Body of pancreas (tissue), 4 donors: Measurements from ENCODE around the gene TGFB1. TPM values are rescaled to one million over a fixed set of nuclear protein-coding genes. Genes with fewer than 3 reads are reported as not detected.

Source experiments
- ATAC-seq: fragments of 150-250 bp; one replicate; pipeline ENCODE4 v1.9.1; 2016
- DNase-seq, 4 donors: peaks; one replicate each; pipeline ENCODE4 v3.0.0-alpha.2; 2019
- H3K27ac ChIP-seq, 4 donors: fragments of 200-600 bp; sonication (generic); 1 replicate in 3 of 4; 2 replicates in 1 of 4; pipeline versions ENCODE4 v1.5.1 to v1.6.1; 2016 to 2019; ENCODE audit warnings: mild to moderate bottlenecking in 1 of 4, mixed read lengths in 1 of 4, moderate library complexity in 1 of 4
- H3K27me3 ChIP-seq, 2 donors: fragments of 200-600 bp; sonication (generic); one replicate each; pipeline ENCODE4 v1.6.0; 2016; ENCODE audit warnings: mild to moderate bottlenecking in 1 of 2
- H3K36me3 ChIP-seq, 2 donors: fragments of 200-600 bp; sonication (generic); replicated peaks in 1 of 2; 2 replicates each; pipeline ENCODE4 v1.5.1; 2016; ENCODE audit warnings: low read depth in 2 of 2; ENCODE audit not compliant: insufficient read depth in 1 of 2
- H3K4me1 ChIP-seq: fragments of 200-600 bp; sonication (generic); one replicate; pipeline ENCODE4 v1.6.0; 2016
- H3K4me3 ChIP-seq, 2 donors: fragments of 200-600 bp; sonication (generic); 1 replicate in 1 of 2; 2 replicates in 1 of 2; pipeline ENCODE4 v1.5.1; 2016 to 2019
- H3K9me3 ChIP-seq, 3 donors: fragments of 200-600 bp; sonication (generic); 1 replicate in 2 of 3; 2 replicates in 1 of 3; pipeline ENCODE4 v1.5.1; 2016
- POLR2A ChIP-seq, 3 donors: fragments of 450-650 bp; IDR thresholded peaks; one replicate each; pipeline ENCODE4 v1.6.1; 2016; ENCODE audit warnings: antibody characterized with exemption in 3 of 3, mild to moderate bottlenecking in 2 of 3
- WGBS, 2 donors: methylation state at CpG; one replicate each; pipeline ENCODE4 v1.1.5; 2017; 5-methylcytosine and 5-hydroxymethylcytosine counted together
- intact Hi-C: fragments of 100-400 bp; cut with DNase I; formaldehyde crosslinking; loops from one replicate; pipeline ENCODE4 v1.15.1; 2023
- total RNA-seq, 2 donors: library from RNA; depleted of rRNA; stranded (reverse); fragments of >200 nt; gene quantifications; one replicate each; pipeline ENCODE4 v1.1.0, GENCODE V29; 2016
- TF ChIP-seq, protein P1 (sequence below), 7 experiments: fragments of 450-650 bp in 4 of 7; fragments of 200-600 bp in 3 of 7; sonication (generic) in 3 of 7; IDR thresholded peaks; one replicate each; pipeline ENCODE4 v1.5.1; 2016 to 2019; ENCODE audit warnings: antibody characterized with exemption in 7 of 7

The TGFB1 gene
- total RNA-seq, 2 donors from 2014 or later, result 7.8 to 17.1 TPM

DNA sequence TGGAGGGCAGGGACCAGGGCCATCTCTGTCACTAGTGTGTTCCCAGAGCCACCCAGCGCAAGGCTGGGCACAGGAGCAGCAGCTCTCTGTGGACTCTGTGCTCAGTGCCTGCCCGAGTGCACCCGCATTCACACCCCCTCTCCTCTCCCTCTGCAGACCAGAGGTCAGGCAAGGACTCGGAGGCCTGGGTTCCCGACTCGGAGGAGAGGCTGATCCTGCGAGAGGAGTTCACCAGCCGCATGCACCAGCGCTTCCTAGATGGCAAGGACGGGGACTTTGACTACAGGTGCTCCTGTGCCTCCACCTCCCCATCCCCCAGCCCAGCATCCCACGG lies 33.6 kb downstream of the TGFB1 start:
- Histone ChIP-seq H3K27ac (no peak overlapping the region), H3K36me3 (peaks cover 0 to 18% of the 10 kb centered on the region in 2 donors), H3K9me3 (no peaks in the 10 kb centered on the region), H3K4me3 (no peak overlapping the region), H3K4me1 (peaks cover 13% of the 10 kb centered on the region), H3K27me3 (no peaks in the 10 kb centered on the region)
- TF ChIP-seq, protein P1, sequence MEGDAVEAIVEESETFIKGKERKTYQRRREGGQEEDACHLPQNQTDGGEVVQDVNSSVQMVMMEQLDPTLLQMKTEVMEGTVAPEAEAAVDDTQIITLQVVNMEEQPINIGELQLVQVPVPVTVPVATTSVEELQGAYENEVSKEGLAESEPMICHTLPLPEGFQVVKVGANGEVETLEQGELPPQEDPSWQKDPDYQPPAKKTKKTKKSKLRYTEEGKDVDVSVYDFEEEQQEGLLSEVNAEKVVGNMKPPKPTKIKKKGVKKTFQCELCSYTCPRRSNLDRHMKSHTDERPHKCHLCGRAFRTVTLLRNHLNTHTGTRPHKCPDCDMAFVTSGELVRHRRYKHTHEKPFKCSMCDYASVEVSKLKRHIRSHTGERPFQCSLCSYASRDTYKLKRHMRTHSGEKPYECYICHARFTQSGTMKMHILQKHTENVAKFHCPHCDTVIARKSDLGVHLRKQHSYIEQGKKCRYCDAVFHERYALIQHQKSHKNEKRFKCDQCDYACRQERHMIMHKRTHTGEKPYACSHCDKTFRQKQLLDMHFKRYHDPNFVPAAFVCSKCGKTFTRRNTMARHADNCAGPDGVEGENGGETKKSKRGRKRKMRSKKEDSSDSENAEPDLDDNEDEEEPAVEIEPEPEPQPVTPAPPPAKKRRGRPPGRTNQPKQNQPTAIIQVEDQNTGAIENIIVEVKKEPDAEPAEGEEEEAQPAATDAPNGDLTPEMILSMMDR (IDR thresholded peaks at IDR 0.05), result no peak
- no peak for TF ChIP-seq POLR2A (IDR thresholded peaks at IDR 0.05)
- ATAC-seq (no peak), DNase-seq (no peak)
- intact Hi-C loops, result loop anchor here (10.0 kb wide), 1 partner anchor 115 kb away; the partner anchor contains the start of gene DMAC2
- WGBS, 2 donors, result 94 to 100% methylated on average over 4 to 11 of the region's 11 CpGs

DNA sequence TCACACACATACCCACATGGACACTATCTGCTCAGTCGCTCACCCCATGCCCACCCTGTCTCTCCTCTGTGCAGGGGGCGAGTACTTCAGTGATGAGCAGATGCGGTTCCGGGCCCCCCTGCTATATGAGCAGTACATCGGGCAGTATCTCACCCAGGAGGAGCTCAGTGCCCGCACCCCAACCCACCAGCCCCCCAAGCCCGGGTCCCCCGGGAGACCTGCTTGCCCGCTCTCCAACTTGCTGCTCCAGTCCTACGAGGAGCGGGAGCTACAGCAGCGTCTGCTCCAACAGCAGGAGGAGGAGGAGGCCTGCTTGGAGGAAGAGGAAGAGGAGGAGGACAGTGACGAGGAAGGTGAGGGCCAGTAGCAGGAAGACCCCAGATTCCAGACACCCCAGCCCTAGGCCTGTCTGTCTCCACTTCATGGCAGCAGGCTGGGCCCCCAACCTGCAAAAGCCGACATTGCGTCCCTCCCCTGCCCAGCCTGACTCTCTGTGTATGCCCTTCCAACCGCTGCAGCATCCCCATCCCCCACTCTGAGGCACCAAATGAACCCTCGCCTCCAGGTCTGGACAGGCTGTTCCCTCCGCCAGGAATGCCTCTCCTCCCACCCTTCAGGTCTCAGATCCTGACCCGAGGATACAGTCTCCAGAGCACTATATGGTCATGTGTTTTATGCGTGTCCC lies 34.1 kb downstream of the TGFB1 start:
- intact Hi-C loops, result loop anchor here (10.0 kb wide), 1 partner anchor 115 kb away; the partner anchor contains the start of gene DMAC2

GRCh38 chr19:41318696-41319499 lies 34.8 kb downstream of the TGFB1 start:
- 86 to 96% methylated on average over 7 to 19 of the region's 19 CpGs for WGBS, 2 donors
- DNase-seq, result no peak
- H3K36me3 ChIP-seq, result peaks cover 0 to 18% of the 10 kb centered on the region in 2 donors

More for the DNA sequence above, 34.1 kb downstream of the TGFB1 start:
- no peaks in the 10 kb centered on the region for H3K9me3 ChIP-seq
- H3K4me3 ChIP-seq, result no peak overlapping the region
- H3K36me3 ChIP-seq, result peaks cover 0 to 18% of the 10 kb centered on the region in 2 donors
- no peak for DNase-seq
- H3K27ac ChIP-seq, result no peak overlapping the region
- TF ChIP-seq, protein P1 (IDR thresholded peaks at IDR 0.05), result no peak
- no peak for TF ChIP-seq POLR2A (IDR thresholded peaks at IDR 0.05)
- no peak for ATAC-seq
- H3K27me3 ChIP-seq, result no peaks in the 10 kb centered on the region
- peaks cover 8% of the 10 kb centered on the region for H3K4me1 ChIP-seq
- 86 to 89% methylated on average over 12 to 20 of the region's 20 CpGs for WGBS, 2 donors

GRCh38 chr19:41316306-41316920 lies 37.3 kb downstream of the TGFB1 start:
- TF ChIP-seq, protein P1 (IDR thresholded peaks at IDR 0.05), result no peak
- TF ChIP-seq POLR2A (IDR thresholded peaks at IDR 0.05), result no peak
- Histone ChIP-seq H3K36me3 (peaks cover 0 to 22% of the 10 kb centered on the region in 2 donors), H3K27me3 (no peaks in the 10 kb centered on the region), H3K27ac (no peak overlapping the region), H3K9me3 (no peaks in the 10 kb centered on the region), H3K4me1 (peaks cover 2% of the 10 kb centered on the region), H3K4me3 (no peak overlapping the region)
- DNase-seq (no peak), ATAC-seq (no peak)
- 96 to 99% methylated on average over 10 to 24 of the region's 24 CpGs for WGBS, 2 donors
- intact Hi-C loops, result no loop called here

More at GRCh38 chr19:41318696-41319499, 34.8 kb downstream of the TGFB1 start:
- no peak overlapping the region for H3K27ac ChIP-seq
- H3K4me1 ChIP-seq, result peaks cover 1% of the 10 kb centered on the region
- intact Hi-C loops, result no loop called here
- H3K4me3 ChIP-seq, result no peak overlapping the region
- no peak for ATAC-seq
- TF ChIP-seq, protein P1 (IDR thresholded peaks at IDR 0.05), result no peak
- no peak for TF ChIP-seq POLR2A (IDR thresholded peaks at IDR 0.05)
- H3K9me3 ChIP-seq, result no peaks in the 10 kb centered on the region
- no peaks in the 10 kb centered on the region for H3K27me3 ChIP-seq
